Mesendoderm (in vitro differentiated cells): ENCODE data around the gene FEZF1.

Experiments
- DNase-seq: peaks from one replicate; pipeline ENCODE4 v3.0.0; 2013
- H2AK5ac ChIP-seq: 2 replicates; pipeline ENCODE4 v1.6.1; 2013; ENCODE audit warnings: low read length, inconsistent platforms
- H2BK120ac ChIP-seq: 2 replicates; pipeline ENCODE4 v1.6.1; 2013; ENCODE audit warnings: low read depth, mild to moderate bottlenecking, low read length, moderate library complexity, mixed read lengths
- H2BK15ac ChIP-seq: replicated peaks from 2 replicates; pipeline ENCODE4 v1.6.1; 2013; ENCODE audit warnings: low read depth, mild to moderate bottlenecking, moderate library complexity
- H2BK5ac ChIP-seq: 2 replicates; pipeline ENCODE4 v1.6.1; 2013; ENCODE audit warnings: low read length, inconsistent platforms
- H3K18ac ChIP-seq: 2 replicates; pipeline ENCODE4 v1.6.1; 2013; ENCODE audit warnings: mild to moderate bottlenecking, low read length, mixed read lengths
- H3K23ac ChIP-seq: one replicate; pipeline ENCODE4 v1.6.1; 2013; ENCODE audit warnings: low read length
- H3K27ac ChIP-seq: 2 replicates; pipeline ENCODE4 v1.5.1; 2013; ENCODE audit warnings: low read depth, mild to moderate bottlenecking, inconsistent platforms, low read length, moderate library complexity
- H3K27me3 ChIP-seq: 2 replicates; pipeline ENCODE4 v1.6.1; 2013; ENCODE audit warnings: low read length, control low read depth, mild to moderate bottlenecking, inconsistent platforms; ENCODE audit not compliant: insufficient read depth, poor library complexity
- H3K36me3 ChIP-seq: 2 replicates; pipeline ENCODE4 v1.6.1; 2013; ENCODE audit warnings: low read length, inconsistent platforms; ENCODE audit not compliant: control insufficient read depth, insufficient read depth
- H3K4ac ChIP-seq: one replicate; pipeline ENCODE4 v1.6.1; 2013; ENCODE audit warnings: low read depth, mild to moderate bottlenecking, low read length, moderate library complexity
- H3K4me1 ChIP-seq: 2 replicates; pipeline ENCODE4 v1.6.1; 2013; ENCODE audit warnings: low read depth, low read length, inconsistent platforms; ENCODE audit not compliant: control insufficient read depth
- H3K4me2 ChIP-seq: 2 replicates; pipeline ENCODE4 v1.6.1; 2013; ENCODE audit warnings: low read length
- H3K4me3 ChIP-seq: 2 replicates; pipeline ENCODE4 v1.5.1; 2013; ENCODE audit warnings: mild to moderate bottlenecking, low read length
- H3K56ac ChIP-seq: one replicate; pipeline ENCODE4 v1.6.1; 2013; ENCODE audit warnings: low read length
- H3K79me1 ChIP-seq: 2 replicates; pipeline ENCODE4 v1.6.1; 2013; ENCODE audit warnings: low read length, inconsistent platforms
- H3K79me2 ChIP-seq: 2 replicates; pipeline ENCODE4 v1.6.1; 2013; ENCODE audit warnings: mild to moderate bottlenecking, low read length; ENCODE audit not compliant: control insufficient read depth, insufficient read depth
- H3K9ac ChIP-seq: 2 replicates; pipeline ENCODE4 v1.6.1; 2013; ENCODE audit warnings: low read length, inconsistent platforms
- H4K5ac ChIP-seq: one replicate; pipeline ENCODE4 v1.6.1; 2013; ENCODE audit warnings: low read length
- H4K8ac ChIP-seq: one replicate; pipeline ENCODE4 v1.6.1; 2013; ENCODE audit warnings: low read depth, mild to moderate bottlenecking, control low read depth, low read length, moderate library complexity
- WGBS: extraction: QIAGEN DNeasy Blood & Tissue Kit; methylation state at CpG from one replicate; pipeline ENCODE4 v1.1.7; 2013; ENCODE audit warnings: low lambda C conversion rate, missing lambda C conversion rate; ENCODE audit not compliant: insufficient coverage; ENCODE audit errors: extremely low coverage; 5-methylcytosine and 5-hydroxymethylcytosine counted together

FEZF1 gene

DNA sequence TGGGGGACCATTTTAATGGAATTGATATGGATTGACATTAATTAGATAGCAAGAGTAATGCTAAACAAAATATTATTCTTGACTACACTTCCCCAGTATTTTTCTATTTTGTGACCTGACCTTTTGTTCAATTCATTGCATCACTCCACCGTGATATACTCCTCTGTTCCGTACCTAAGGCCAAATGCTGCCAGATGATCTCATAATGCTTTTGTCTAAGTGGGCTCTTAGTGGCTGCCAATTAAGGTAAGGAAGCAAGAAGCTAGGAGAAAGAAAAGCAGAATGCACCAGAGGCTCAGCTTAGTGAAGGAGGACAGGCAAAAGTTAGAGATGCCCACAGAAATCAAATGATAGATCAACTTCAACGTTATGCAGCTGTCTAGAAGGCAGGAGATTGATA lies 36.4 kb downstream of the FEZF1 start:
- H3K56ac ChIP-seq = no peak overlapping the region
- H2BK120ac ChIP-seq = no peak overlapping the region
- no peaks in the 10 kb centered on the region for H3K79me1 ChIP-seq
- no peak overlapping the region for H3K4me3 ChIP-seq
- no peak overlapping the region for H3K4ac ChIP-seq
- H3K4me2 ChIP-seq = no peak overlapping the region
- no peak overlapping the region for H3K27ac ChIP-seq
- no peak overlapping the region for H4K8ac ChIP-seq
- H2BK15ac ChIP-seq = no peak overlapping the region
- WGBS = no CpG with 5 or more reads among the region's 3 CpGs
- no peak overlapping the region for H3K23ac ChIP-seq
- H3K18ac ChIP-seq = no peak overlapping the region
- no peaks in the 10 kb centered on the region for H3K36me3 ChIP-seq
- no peak overlapping the region for H4K5ac ChIP-seq
- H3K4me1 ChIP-seq = no peaks in the 10 kb centered on the region
- H2AK5ac ChIP-seq = no peak overlapping the region
- DNase-seq = no peak
- H2BK5ac ChIP-seq = no peak overlapping the region
- H3K9ac ChIP-seq = no peak overlapping the region
- H3K27me3 ChIP-seq = no peaks in the 10 kb centered on the region
- no peaks in the 10 kb centered on the region for H3K79me2 ChIP-seq

DNA sequence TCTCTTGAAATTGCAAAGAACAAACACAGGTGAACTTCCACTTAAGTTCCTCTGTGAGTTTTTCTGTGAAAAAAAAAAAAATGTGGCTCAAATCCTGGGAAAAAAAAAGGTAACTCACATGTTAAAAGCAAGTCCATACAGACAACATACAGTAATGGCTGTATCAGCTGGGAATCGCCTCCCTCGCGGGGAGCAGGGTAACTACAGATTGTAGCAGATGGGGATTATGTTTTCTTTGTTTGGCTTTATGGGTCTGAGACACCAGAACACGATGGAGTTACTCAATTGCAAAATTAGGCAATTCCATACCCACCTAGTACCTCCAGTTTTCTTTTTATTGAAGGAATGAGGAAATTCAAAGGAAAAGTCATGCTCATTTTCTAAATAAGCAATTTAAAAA lies 42.3 kb downstream of the FEZF1 start:
- DNase-seq = no peak
- no peak overlapping the region for H3K4me3 ChIP-seq
- no peak overlapping the region for H3K18ac ChIP-seq
- H3K4ac ChIP-seq = no peak overlapping the region
- H2BK15ac ChIP-seq = no peak overlapping the region
- H4K8ac ChIP-seq = no peak overlapping the region
- H3K4me1 ChIP-seq = no peaks in the 10 kb centered on the region
- no peak overlapping the region for H3K23ac ChIP-seq
- no peak overlapping the region for H4K5ac ChIP-seq
- no peak overlapping the region for H3K27ac ChIP-seq
- no peak overlapping the region for H2BK120ac ChIP-seq
- H3K79me1 ChIP-seq = no peaks in the 10 kb centered on the region
- H2AK5ac ChIP-seq = no peak overlapping the region
- no peak overlapping the region for H3K9ac ChIP-seq
- no CpG with 5 or more reads among the region's 4 CpGs for WGBS
- no peak overlapping the region for H3K4me2 ChIP-seq
- no peaks in the 10 kb centered on the region for H3K27me3 ChIP-seq
- no peaks in the 10 kb centered on the region for H3K36me3 ChIP-seq
- H2BK5ac ChIP-seq = no peak overlapping the region
- no peak overlapping the region for H3K56ac ChIP-seq
- H3K79me2 ChIP-seq = no peaks in the 10 kb centered on the region

DNA sequence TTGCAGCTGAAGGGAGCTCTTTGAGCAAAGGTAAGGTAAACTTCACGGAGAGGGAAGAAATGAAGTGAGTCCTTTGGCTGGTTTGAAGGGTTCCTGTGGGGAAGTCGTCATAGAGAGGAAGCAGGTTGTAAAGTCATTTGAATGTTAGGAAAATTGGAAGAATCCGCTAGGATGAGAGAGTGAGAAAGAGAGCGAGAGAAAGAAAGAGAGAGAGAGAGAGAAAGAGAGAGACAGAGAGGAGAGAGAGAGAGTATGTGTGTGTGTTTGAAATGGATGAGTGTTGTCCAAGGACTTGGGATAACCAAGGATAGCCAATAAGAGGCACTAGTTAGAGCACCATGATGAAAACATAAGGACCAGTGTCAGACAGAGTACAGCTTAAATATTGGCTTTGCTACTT lies 43.1 kb downstream of the FEZF1 start:
- Histone ChIP-seq H3K4me1 (no peaks in the 10 kb centered on the region), H3K23ac (no peak overlapping the region), H2BK5ac (no peak overlapping the region), H3K18ac (no peak overlapping the region), H3K27me3 (no peaks in the 10 kb centered on the region), H2BK120ac (no peak overlapping the region), H4K5ac (no peak overlapping the region), H3K27ac (no peak overlapping the region), H4K8ac (no peak overlapping the region), H3K9ac (no peak overlapping the region), H3K79me2 (no peaks in the 10 kb centered on the region), H2BK15ac (peak overlapping the region; percentile 11), H3K36me3 (no peaks in the 10 kb centered on the region), H3K56ac (no peak overlapping the region), H3K4me2 (no peak overlapping the region), H3K4me3 (no peak overlapping the region), H3K79me1 (no peaks in the 10 kb centered on the region), H3K4ac (no peak overlapping the region), H2AK5ac (no peak overlapping the region)
- no peak for DNase-seq
- 100% methylated on average over 2 of the region's 4 CpGs for WGBS

DNA sequence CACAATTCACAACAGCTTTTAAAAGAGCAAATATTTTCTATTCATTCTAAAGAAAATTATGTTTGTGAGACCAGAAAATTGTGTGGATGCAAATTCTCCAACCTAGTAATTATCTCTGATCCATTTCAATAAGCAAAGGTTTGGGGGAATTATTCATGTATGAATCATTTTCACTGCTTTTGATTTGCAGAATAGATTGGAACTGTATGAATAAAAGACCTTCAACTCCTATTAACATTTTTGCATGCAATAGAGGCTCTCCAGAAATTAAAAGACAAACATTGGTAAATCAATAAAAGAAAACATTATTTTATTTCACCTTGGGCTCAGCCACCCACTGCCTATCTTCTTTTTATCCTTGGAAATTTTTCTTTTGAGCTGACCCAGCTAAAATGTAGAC lies 43.5 kb downstream of the FEZF1 start:
- Histone ChIP-seq H3K27ac (no peak overlapping the region), H3K4me2 (no peak overlapping the region), H2BK120ac (no peak overlapping the region), H3K4me3 (no peak overlapping the region), H2AK5ac (no peak overlapping the region), H3K56ac (no peak overlapping the region), H2BK15ac (no peak overlapping the region), H3K18ac (no peak overlapping the region), H3K9ac (no peak overlapping the region), H3K4ac (no peak overlapping the region), H4K8ac (no peak overlapping the region), H3K23ac (no peak overlapping the region), H2BK5ac (no peak overlapping the region), H3K27me3 (no peaks in the 10 kb centered on the region), H3K36me3 (no peaks in the 10 kb centered on the region), H3K79me1 (no peaks in the 10 kb centered on the region), H4K5ac (no peak overlapping the region), H3K79me2 (no peaks in the 10 kb centered on the region), H3K4me1 (no peaks in the 10 kb centered on the region)
- DNase-seq = no peak

DNA sequence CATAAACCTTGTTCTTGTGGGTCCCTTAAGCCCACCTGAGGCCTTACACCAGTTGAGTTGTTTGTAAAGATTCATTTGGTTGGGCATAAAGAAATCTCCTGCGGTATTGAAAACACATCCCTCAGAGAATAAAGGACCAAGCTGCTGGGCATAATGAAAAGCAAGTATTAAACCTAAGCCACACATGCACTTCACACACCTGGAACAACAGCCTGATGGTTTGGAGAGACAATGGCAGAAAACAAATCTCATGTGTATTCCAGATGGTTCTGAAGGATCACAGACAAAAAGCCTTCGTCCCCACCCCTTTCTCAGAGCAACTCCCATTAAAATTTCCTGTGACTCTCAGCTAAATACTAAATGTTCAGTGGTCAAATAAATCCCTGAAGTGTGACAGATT lies 44.2 kb downstream of the FEZF1 start:
- Histone ChIP-seq H2AK5ac (no peak overlapping the region), H3K79me1 (no peaks in the 10 kb centered on the region), H3K4me2 (no peak overlapping the region), H3K4ac (no peak overlapping the region), H2BK15ac (no peak overlapping the region), H3K18ac (no peak overlapping the region), H2BK5ac (no peak overlapping the region), H3K4me3 (no peak overlapping the region), H3K9ac (no peak overlapping the region), H2BK120ac (peak overlapping the region; percentile 73), H3K36me3 (no peaks in the 10 kb centered on the region), H3K56ac (no peak overlapping the region), H4K8ac (no peak overlapping the region), H3K27me3 (no peaks in the 10 kb centered on the region), H4K5ac (no peak overlapping the region), H3K27ac (no peak overlapping the region), H3K23ac (no peak overlapping the region), H3K4me1 (no peaks in the 10 kb centered on the region), H3K79me2 (no peaks in the 10 kb centered on the region)
- DNase-seq = no peak
- WGBS = no CpG with 5 or more reads among the region's 2 CpGs

DNA sequence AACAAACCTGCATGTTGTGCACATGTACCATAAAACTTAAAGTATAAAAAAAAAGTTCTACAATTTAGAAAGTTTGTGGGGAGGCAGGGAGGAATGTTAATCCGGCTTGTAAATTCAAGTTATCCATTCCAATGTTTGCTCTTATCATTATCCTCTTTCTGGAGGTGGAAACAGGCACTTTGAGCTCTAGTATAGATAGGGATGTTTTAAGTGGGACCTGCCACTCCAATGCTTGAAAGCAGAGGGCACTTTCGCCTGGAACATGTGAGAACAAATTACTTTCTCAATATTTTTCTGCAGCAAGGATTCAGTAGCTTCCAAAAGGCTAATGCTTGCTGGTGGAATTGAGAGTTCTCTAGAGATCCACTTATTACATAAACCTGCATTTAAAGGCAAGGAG lies 45.6 kb downstream of the FEZF1 start:
- Histone ChIP-seq H3K4me1 (no peaks in the 10 kb centered on the region), H3K4me2 (no peak overlapping the region), H3K79me1 (no peaks in the 10 kb centered on the region), H3K18ac (no peak overlapping the region), H3K27ac (no peak overlapping the region), H3K79me2 (no peaks in the 10 kb centered on the region), H3K4me3 (no peak overlapping the region), H3K27me3 (no peaks in the 10 kb centered on the region), H2BK5ac (no peak overlapping the region), H2BK15ac (no peak overlapping the region), H4K5ac (no peak overlapping the region), H3K9ac (no peak overlapping the region), H4K8ac (no peak overlapping the region), H3K4ac (no peak overlapping the region), H3K23ac (no peak overlapping the region), H3K36me3 (no peaks in the 10 kb centered on the region), H2BK120ac (no peak overlapping the region), H2AK5ac (no peak overlapping the region), H3K56ac (no peak overlapping the region)
- no CpG with 5 or more reads among the region's 2 CpGs for WGBS
- no peak for DNase-seq
